Endothelial cell of umbilical vein (primary cell): ENCODE data around the gene RCOR1.

Experiments
- GATA2 ChIP-seq: IDR thresholded peaks from 2 replicates; pipeline ENCODE4 v1.7.0; 2011; ENCODE audit warnings: low read depth, mild to moderate bottlenecking, moderate library complexity, mixed read lengths, low read length; ENCODE audit not compliant: insufficient read length, insufficient read depth
- POLR2A ChIP-seq: IDR thresholded peaks from 2 replicates; pipeline ENCODE4 v1.6.1; 2012; ENCODE audit warnings: low read depth, mild to moderate bottlenecking, control low read depth, low read length
- TF ChIP-seq, protein P1 (sequence below), 2 donors: IDR thresholded peaks; 1 replicate in 1 of 2; 2 replicates in 1 of 2; pipeline ENCODE4 v1.5.1; 2011; ENCODE audit warnings: low read length in 2 of 2, mild to moderate bottlenecking in 2 of 2, moderate library complexity in 2 of 2, control low read depth in 1 of 2, inconsistent platforms in 1 of 2, low read depth in 1 of 2; ENCODE audit not compliant: insufficient read depth in 1 of 2; ENCODE audit errors: extremely low read depth in 1 of 2

GRCh38 chr14:102556098-102556677, 36.3 kb upstream of the RCOR1 start:
- TF ChIP-seq, protein P1, sequence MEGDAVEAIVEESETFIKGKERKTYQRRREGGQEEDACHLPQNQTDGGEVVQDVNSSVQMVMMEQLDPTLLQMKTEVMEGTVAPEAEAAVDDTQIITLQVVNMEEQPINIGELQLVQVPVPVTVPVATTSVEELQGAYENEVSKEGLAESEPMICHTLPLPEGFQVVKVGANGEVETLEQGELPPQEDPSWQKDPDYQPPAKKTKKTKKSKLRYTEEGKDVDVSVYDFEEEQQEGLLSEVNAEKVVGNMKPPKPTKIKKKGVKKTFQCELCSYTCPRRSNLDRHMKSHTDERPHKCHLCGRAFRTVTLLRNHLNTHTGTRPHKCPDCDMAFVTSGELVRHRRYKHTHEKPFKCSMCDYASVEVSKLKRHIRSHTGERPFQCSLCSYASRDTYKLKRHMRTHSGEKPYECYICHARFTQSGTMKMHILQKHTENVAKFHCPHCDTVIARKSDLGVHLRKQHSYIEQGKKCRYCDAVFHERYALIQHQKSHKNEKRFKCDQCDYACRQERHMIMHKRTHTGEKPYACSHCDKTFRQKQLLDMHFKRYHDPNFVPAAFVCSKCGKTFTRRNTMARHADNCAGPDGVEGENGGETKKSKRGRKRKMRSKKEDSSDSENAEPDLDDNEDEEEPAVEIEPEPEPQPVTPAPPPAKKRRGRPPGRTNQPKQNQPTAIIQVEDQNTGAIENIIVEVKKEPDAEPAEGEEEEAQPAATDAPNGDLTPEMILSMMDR (IDR thresholded peaks at IDR 0.05; ENCODE audit: extremely low read depth in 1 of 2, insufficient read depth in 1 of 2, low read depth in 1 of 2, low read length in 2 of 2): no peak
- TF ChIP-seq POLR2A: no peak
- no peak for TF ChIP-seq GATA2
